ACHN (cell line): ENCODE measurements around the gene UNC79.

Experiments used
- DNase-seq: peaks from one replicate; pipeline ENCODE4 v3.0.0-alpha.2; 2015
- in situ Hi-C: cut with HindIII; loops from 2 replicates; pipeline ENCODE4 v1.10.0; 2017; ENCODE audit warnings: low sequenced_read_pairs, low pct_ligation_motif_present, low pct_unique_long_range_greater_than_20kb

The UNC79 gene

DNA sequence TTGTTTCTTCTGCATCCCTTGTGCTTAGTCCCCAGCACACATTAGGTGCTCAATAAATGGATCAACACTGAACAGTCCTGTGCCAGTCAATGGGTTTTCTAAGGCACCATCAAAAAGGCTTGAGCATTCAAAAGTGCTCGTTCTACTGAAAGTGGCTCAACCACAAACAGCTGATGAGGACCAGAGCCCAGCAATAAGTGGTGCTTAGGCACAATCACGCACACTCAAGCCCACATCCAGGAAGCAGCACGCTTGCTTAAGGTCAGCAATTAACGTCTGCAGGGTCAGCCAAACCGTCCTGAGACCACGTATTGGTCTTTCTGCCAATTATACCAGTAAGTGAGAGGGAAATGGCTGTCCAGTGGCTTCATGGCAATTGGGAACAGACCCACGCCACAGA is 301.0 kb downstream of the UNC79 start:
- no peak for DNase-seq
- in situ Hi-C loops, result no loop called here

GRCh38 chr14:93732524-93732923 is 301.8 kb downstream of the UNC79 start:
- in situ Hi-C loops, result no loop called here
- no peak for DNase-seq

GRCh38 chr14:93733231-93733630 is 302.5 kb downstream of the UNC79 start:
- in situ Hi-C loops, result no loop called here
- no peak for DNase-seq

- DNase-seq, result no peak
- in situ Hi-C loops, result no loop called here
Observed at GRCh38 chr14:93733631-93734030, 302.9 kb downstream of the UNC79 start.

GRCh38 chr14:93734086-93734822 is 303.5 kb downstream of the UNC79 start:
- in situ Hi-C loops, result no loop called here
- no peak for DNase-seq

- no peak for DNase-seq
- in situ Hi-C loops, result no loop called here
Observed at GRCh38 chr14:93735206-93735605, 304.5 kb downstream of the UNC79 start.

DNA sequence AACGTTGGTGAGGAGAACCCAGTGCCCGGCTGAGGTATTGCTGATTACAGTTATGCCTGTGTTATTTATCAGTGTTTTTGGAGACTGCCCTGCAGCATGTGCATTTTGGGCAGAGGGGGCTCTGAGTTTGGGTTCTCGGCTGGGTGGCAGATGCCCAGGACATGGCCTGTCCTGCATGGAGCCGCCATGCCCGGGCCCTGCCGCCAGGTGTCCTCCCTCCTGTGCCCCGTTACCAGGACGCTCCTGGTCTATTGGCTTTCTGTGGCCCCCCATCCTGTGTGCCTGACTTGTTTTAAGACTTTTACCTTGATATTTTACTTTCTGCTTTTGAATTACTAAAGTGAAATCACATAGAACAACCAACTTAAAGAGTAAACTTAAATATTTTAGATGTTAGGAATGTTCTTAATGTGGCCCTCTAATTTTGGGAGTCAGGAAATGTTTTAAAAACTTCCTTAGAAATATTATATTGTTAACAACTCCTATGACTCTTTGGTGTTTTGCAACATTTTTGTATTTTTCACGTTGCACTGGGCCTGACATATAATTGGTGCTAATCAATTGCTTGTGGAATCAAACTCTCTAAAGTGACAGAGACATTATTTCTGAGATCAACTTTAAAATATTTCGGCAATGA is 305.8 kb downstream of the UNC79 start:
- in situ Hi-C loops, result no loop called here
- DNase-seq, result no peak

- no peak for DNase-seq
- in situ Hi-C loops, result no loop called here
Observed at GRCh38 chr14:93737634-93738033, 306.9 kb downstream of the UNC79 start.

GRCh38 chr14:93741556-93742230 is 311.0 kb downstream of the UNC79 start:
- in situ Hi-C loops, result no loop called here
- DNase-seq, result no peak

GRCh38 chr14:93742761-93743160 is 312.0 kb downstream of the UNC79 start:
- no peak for DNase-seq
- in situ Hi-C loops, result no loop called here

- in situ Hi-C loops, result no loop called here
- no peak for DNase-seq
Observed at GRCh38 chr14:93743270-93744060, 312.7 kb downstream of the UNC79 start.

- in situ Hi-C loops, result no loop called here
- no peak for DNase-seq
Observed at GRCh38 chr14:93744176-93744575, 313.4 kb downstream of the UNC79 start.

DNA sequence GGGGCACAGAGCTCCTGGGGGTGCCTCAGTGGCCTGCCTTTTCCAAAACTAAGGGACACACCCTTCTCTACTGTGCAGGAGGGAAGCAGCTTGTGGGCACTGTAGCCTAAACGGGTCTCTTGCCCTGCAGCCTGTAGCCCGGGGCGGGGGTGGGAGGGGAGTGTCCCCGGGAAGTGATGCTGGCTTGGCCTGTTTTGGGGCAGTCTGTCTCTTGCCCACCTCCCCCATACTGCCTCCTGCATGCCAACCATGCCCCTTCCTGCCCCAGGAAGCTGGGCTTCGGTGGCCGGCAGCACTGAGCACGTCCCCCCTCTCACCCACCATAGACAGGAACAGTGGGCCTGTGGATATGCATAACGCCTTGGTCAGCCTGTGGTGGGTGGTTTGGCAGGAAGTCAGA is 314.1 kb downstream of the UNC79 start:
- in situ Hi-C loops, result no loop called here
- DNase-seq, result no peak

DNA sequence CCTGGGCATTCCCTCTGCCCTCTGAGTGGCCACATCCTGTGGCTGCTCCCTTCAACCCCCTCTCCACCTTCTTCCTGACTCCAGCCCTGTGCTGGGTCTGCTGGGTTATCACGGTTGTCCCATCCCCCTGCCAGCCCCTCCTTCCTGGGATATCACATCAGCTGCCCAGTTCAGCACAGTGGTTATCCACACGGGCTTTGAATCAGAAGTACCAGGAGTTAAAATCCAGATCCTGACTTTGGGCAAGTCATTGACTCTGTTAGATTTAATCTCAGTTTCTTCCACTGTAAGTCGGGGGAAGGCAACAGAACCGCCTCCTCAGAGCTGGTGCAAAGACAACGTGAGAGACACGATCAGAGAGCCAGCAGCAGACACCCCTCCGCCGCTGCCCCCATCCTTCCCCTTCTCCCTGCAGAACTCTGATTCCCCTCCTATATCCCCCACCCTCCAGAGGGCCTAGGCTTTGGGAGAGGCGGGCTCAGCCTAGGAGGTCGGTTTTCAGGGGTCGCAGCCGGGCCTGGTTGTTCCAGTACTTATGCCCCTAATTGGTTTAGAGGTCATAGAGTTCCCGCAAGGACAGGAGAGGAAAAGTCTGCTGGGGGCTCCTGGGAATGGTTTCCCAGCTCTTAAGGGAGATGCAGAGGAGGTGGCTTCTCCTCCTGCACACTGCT is 315.0 kb downstream of the UNC79 start:
- DNase-seq, result no peak
- in situ Hi-C loops, result no loop called here

DNA sequence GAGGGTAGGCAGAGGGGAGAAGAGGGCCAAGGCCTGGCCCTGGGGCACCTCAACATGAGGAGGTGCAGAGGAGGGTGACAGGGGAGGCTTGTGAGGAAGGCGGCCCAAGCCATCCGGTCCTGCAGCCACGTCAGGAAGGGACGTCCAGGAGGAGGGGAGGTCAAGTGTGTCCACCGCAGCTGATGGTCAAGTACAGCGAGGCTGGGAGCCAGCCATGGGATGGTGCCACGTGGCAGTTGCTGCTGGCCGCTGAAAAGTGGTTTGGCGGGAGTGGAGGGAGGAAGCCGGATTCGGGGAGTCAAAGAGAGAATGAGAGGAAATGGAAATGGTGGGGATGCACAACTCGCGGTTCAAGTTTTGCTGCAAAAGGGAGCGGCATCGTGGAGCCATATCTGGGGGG is 316.4 kb downstream of the UNC79 start:
- in situ Hi-C loops, result no loop called here
- DNase-seq, result no peak

DNA sequence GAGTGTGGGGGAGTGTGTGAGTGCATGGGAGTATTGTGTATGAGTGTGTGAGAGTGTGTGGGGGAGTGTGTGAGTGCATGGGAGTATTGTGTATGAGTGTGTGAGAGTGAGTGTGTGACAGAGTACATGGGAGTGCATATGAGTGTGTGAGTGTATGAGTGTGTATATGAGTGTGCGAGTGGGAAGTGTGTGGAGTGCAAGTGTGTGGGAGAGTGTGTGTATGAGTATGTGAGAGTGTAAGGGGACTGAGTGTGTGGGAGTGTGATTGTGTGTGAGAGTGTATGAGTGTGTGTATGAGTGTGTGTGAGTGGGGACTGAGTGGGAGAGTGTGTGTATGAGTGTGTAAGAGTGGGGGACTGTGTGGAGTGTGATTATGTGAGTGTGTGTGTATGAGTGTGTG is 316.8 kb downstream of the UNC79 start:
- no peak for DNase-seq
- in situ Hi-C loops, result no loop called here

DNA sequence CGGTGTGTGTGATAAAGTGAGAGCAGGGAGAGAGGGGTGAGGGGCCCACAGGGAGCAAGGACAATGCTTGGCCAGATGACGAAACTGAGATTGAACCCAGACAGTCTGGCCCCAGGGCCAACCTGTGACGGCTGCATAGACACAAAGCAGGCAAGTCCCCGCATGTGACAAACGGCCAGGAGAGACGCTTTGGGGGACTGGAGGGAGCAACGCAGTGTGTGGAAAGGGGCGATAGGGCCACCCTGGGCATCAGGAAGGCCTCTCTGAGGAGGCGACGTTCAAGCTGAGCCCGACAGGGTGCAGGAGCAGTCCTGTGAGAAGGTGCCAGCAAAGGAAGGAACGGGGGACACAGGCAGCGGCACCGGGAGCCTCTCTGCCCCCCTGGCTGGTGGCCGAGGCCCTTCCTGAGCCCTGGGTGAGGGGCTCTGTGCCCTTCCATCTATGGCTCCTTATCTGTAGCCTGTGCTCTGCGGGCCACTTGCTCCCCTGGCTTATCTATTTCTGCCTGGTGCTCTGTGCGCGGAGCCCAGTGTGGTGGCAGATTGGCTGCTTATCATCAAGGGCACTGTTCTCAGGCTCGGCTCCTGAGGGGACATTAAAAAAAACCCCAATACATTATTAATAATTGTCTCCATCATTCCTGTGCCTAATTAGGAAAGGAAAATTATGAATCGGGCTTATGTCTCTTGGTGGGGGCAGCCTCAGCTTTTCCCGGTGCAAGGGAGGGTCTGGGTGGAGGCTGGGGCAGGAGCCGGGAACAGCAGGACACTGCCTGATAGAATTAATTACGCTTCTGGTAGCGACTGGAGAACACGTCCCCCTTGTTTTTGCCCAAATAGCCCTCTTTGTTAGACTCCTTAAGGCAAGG is 317.7 kb downstream of the UNC79 start:
- no peak for DNase-seq

DNA sequence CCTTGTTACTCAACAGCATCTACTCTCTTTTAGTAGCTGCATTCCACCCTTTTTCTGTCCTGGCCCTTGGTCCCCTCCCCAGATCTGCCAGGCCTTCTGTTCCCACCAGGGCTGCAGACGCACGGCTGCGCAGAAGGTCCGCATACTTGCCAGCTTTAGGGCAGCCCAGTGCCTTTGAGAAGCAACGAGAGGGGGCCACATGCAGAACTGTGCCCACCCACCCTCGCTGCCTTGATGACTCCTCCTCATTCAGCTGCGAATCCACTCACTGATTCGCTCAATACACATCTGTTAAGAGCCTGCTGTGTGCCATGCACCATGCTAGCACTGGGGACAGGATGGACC is 318.3 kb downstream of the UNC79 start:
- DNase-seq, result no peak
- in situ Hi-C loops, result no loop called here

More for the DNA sequence above, 317.7 kb downstream of the UNC79 start:
- in situ Hi-C loops, result no loop called here
